Measurements from ENCODE around the gene UQCR10.

Gene UQCR10

DNA sequence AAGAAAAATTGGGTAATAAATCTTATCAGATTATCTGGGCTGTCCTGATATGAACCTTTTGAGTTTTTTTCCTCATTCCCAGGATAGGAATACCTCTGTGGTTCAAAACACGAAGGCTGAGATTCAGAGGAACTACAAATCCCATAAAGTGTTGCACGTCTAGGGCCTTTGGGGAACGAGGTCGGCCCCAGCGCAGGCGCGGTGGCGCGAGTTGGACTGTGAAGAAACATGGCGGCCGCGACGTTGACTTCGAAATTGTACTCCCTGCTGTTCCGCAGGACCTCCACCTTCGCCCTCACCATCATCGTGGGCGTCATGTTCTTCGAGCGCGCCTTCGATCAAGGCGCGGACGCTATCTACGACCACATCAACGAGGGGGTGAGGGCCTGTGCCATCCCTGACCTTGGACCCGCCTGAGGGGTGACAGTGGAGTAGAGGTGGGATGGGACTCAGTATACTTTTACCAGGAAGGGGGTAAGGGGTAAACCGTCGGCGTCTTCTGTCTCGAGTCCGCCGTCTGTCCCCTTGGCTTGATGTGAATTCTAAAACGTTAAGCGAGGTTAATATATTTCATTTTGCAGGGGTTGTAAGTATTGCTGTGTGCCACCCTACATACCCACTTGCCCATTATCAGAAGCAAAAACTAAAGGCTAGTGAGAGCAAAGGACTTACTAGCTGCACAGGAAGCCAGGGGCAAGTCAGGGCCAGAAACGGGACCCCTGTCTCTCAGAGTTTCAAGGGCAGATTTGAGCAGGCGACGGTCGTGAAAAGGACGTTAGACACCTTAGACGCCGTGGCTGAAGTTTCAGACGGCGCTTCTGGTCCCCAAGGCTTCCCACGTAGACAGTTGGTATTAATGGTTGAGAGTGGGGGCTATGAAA, at the start of gene UQCR10:
Gene UQCR10 (plus strand): TSS at position 199 of the 881 bp plus-strand sequence. CDS start 30 bp downstream, at position 229.
- peak; percentile 95 for DNase-seq (ENCODE audit: low read depth, low spot score)

DNA sequence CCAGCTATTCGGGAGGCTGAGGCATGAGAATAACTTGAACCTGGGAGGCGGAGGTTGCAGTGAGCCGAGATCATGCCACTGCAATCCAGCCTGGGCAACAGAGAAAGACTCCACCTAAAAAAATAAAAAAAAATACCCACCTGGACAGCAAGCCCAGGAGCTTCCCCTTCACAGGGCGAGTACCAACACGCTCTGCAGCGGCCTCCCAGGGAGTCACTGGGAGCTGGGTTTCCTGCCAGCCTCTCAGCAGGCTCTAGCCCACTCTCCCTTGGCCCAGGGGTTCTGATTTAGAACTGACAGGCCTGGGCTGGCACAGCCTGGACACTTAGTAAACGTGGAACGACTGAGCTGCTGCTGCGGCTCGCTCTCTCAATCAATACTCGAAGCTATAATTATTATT, 49.4 kb upstream of the UQCR10 start:
- DNase-seq (ENCODE audit: low read depth, low spot score), result no peak

DNA sequence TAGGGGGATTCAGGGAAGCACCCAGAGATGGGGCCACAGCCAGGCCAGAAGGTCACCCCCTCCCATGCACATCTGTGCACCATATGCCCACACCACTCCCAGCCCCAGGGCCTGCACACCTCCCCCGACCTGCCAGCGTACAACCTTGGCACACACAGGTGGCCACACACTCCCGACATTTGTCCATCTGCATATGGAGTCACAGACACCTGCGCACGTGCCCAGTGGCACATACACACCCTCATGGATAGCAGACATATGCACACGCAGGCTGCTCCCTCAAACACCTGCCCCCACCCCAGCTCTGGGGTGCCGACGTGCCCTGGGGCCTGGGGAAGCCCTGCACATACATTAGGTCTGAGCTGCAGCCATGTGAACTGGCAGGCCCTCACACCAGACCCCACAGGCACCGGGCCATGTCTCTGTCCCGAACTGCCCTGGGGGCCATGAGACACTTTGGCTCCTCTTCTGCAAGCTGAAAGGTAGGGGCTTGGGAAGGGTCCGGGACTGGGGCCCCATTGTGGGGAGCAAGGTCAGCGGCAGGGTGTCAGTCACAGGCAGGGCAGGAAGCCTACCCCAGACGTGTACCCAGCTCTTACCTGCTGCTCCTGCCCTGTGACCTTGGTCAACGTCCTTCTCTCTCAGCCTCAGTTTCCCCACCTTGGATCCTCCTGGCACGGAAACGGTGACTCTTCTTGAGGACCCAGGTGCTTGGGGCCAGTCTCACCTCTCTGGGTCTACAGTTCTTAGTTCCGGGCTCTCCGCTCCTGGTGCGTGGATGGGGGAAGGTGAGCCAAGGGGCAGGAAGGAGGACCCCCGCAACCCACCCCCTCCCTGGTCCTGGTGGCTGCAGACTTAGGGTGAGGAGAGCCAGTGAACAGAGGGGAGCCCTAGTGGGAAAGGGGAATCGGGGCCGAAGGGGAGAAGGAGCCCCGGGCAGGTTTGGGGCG, 47.9 kb upstream of the UQCR10 start:
- DNase-seq (ENCODE audit: low read depth, low spot score), result no peak

DNA sequence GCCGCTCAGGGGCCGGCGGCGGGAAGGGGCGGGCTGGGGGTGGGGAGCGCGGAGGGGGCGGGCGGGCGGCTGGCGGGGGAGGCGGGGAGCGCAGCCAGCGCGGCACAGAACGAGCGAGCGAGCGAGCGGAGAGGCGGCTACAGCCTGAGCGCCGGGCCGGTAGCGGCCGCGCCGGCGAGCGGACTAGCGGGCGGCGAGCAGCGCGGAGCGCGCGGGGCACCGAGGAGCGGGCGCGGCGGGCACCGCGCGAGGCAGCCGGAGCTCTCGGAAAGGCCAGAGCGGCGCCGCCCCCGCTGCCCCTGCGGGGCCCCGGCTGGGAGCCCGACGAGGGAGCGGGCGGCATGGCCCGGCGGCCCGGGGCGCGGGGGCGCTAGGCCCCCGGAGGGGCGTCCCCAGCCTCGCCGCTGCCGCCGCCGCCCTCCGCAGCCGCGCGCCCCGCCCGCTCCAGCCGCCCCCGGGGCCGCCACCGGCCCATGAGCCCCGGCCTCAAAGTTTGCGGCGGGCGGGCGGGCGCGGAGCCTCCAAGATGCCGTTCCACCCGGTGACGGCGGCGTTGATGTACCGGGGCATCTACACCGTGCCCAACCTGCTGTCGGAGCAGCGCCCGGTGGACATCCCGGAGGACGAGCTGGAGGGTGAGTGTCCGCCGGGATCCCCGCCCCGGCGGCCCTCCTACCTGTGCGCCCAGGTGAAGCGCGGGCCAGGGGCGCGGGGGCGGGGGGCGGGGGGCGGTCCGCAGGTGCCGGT, 47.1 kb upstream of the UQCR10 start, which contains the start of gene CABP7:
Gene CABP7 (plus strand): TSS at position 105 of the 747 bp plus-strand sequence. CDS start 422 bp downstream, at position 527.
- DNase-seq (ENCODE audit: low read depth, low spot score), result peak; percentile 54

DNA sequence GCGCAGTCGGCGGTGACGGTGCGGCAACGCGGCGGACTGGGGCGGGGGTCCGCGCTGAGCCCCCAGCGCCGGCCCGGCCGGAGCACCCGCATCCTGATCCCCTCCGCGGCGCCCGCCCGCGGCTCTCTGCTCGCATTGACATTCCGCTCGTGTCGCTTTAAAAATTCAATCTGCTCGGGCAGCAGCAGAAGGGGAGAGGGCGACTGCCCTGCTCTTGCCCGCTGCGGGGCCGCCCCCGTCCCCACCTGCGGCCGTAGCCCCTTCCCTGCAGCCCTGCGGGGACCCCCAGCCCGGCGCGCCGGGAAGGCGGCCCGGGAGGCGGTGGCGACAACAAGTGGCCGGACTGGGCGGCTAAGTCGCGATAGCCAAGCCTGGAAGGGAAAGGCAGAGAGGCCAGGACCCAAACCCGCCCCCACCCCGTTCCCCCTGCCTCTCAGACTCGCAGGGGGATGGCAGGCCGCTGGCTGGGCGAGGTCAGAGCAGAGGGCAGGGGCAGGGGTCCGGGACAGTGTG, 46.3 kb upstream of the UQCR10 start:
- DNase-seq (ENCODE audit: low read depth, low spot score), result peak; percentile 35

DNA sequence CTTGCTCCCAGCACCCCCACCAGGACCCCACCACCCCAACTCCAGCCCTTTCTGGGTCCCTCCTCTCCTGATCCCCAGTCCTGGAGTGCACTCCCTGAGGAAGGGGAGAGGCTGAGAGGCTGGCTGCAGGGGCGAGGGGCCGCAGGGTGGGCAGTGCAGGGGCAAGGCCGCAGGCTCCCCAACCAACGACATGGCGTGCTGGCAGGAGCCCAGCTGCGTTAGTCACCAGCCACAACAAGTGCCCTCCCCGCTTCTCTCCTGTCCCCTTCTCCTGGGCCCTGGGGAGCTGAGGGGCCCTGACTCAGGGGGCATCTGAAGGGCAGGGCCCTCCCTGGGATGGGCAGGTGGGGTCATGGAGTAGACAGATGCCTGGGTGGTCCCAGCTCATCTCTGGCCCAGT, 45.0 kb upstream of the UQCR10 start:
- peak; percentile 81 for DNase-seq (ENCODE audit: low read depth, low spot score)

DNA sequence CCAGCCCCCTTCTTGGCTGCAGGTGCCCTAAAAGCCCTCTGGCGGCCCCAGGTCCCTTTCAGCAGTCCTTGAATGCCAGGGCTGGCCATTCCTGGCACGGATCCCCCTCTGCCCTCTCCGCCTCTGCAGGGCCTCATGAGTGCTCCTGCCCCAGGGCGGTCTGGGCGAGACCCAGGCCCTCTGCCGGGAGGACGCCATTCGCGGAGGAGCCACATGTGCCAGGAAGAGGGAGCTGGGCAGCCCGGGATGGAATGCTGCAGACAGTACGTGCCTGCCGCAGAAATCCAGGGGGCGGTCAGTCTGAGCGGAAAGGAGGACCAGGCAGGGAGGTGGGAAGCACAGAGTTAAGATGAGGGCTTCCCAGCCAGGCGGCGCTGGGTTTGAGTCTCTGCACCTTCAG, 44.6 kb upstream of the UQCR10 start:
- peak; percentile 64 for DNase-seq (ENCODE audit: low read depth, low spot score)

DNA sequence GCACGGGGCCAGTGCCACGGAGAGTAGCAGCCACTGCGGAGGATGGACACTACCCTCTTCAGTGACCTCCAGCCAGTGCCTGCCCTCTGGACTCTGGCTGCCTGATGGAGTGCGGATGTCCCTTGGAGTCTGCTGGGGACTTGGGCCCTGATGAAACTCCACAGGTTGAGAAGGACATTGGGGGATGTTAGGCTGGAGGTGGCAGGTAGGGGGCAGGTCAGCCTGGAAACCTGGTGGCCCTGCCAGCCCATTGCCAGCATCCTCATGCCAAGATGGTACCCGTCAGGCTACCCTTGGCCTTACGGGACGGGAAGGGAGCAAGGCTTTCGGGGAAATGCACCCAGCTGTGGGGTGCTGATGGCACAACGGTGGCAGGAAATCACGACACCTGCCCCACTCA, 43.4 kb upstream of the UQCR10 start:
- no peak for DNase-seq (ENCODE audit: low read depth, low spot score)

DNA sequence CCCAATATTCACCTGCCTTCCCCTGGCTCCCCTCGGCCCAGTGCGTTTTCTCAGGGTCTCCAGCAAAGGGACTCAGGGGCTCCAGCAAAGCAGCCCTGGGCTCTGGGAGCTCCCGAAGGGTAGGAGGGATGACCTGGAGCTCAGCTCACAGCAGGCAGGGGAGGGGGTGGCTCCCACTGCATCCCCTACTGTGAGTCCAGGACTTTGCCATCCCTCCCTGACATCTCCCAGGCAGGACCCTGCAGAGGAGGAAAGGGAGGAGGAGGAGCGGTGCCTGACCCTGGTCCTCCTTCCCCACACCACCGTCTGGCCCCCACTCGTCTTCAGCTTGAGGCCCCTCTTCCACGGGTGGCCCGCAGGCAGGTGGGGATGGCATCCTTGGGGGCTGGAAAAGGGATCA, 42.3 kb upstream of the UQCR10 start:
- DNase-seq (ENCODE audit: low read depth, low spot score), result no peak

DNA sequence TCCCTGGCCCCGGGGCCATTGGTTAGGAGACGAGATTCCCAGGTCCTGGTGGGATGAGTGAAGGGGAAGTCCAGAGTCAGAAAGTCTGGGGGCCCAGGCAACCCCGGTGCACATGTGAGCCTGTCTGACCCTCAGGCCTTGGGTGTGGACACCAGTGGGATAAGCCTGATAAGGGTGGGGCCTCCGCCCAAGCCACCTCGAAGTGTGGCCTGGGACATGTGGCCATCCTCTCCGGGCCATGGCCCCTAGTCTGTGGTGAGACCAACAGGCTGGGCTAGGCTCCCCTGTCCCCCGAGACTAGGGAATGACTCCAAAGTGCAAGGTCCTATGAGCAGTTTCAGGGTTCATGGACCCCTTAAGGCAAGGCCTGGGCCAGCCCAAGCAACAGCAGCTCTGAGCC, 41.1 kb upstream of the UQCR10 start:
- DNase-seq (ENCODE audit: low read depth, low spot score), result no peak

DNA sequence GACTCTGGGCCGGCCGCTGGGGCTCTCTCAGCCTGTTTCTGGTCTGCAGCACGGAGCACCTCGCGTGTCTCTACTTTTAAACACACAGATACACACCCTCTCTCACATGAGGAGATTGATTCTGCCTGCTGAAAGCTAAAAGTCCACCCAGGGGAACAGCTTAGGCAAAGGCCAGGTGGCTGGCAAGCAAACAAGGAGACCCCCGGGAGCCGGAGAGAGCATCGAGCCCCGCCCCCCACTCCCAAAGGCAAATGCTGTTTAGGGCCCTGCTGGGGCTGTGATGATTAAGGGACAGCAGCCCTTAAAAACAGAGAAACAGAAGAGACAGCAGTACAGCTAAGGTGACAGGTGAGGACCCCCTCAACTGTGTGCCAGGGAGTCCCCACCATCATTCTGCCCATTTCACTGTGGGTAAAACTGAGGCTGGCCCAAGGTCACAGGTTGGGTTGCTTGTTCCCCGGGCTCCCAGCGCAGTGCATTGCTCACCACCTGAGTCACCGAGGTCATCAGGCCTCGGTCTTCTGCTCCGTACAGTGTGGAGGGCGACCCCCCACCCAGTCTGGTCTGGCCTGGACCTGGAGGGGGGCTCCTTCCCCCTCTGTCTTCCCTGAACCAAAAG, 40.5 kb upstream of the UQCR10 start:
- DNase-seq (ENCODE audit: low read depth, low spot score), result no peak

DNA sequence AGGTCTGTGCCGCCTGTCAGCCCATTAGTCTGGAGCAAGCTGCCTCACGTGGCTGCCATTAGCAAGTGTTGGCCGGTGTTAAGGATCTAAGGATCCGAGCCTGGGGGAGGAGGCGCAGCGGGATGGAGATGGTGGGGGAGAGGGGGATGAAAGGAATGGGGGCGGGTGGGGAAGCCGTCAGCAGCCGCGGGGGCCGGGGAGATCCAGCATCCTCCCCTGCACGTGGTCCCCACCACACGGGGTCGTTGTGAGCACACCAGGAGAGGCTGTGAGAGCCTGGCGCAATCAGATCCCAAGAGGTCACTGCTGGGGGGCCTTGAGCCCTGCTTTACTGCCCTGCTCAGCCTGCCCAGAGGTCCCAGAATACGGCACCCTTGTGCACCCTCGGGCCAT, 40.0 kb upstream of the UQCR10 start:
- peak; percentile 67 for DNase-seq (ENCODE audit: low read depth, low spot score)

DNA sequence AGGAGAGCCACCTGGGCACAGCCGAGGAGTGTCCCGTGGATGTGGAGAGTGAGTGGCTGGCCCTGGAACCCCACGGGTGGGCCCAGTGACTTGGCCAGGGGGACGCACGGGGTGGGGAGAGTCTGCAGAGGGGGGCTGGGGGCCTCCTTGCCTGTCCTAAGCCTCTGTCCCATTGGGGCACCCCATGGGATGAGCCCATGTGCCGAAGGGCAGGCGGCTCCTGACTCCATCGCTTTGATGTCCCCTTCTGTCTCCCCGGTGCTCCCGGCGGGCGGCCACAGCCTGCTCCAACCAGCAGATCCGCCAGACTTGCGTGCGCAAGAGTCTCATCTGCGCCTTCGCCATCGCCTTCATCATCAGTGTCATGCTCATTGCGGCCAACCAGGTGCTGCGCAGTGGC, 38.0 kb upstream of the UQCR10 start:
- DNase-seq (ENCODE audit: low read depth, low spot score), result no peak

DNA sequence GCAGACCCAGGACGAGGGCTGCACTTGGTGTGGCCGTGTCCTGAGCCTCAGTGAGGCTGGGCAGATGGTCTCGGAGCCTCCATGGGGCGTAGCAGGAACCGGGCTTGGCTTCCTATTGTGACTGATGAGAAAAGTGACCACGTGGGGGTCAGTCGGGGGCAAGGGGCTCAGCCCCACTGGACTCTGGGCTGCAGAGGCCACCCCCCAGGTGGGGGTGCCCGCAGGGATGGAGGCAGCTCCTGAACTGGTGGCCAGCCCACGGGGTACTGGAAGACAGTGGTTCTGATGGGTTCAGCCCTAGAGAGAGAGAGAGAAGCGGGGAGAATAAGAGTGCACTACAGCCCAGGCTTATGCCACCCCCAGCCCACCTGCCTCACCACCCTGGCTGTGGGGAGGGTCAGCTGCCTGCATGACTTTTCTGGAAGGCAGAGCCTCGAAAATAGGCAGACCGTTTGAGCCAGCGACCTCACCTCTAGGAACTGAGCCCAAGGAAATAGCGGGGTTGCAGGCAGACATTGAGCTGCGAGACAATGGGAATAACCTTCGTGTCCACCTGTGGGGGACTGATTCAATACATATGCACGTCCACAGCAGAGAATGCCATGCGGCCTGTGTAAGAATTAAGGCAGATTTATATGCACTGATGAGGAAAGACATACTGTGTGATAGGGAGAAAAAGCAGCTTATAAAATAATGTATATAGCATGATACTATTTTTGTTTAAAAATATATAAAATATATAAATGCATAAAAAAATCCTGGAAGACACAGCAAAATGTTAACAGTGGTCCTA, 35.9 kb upstream of the UQCR10 start:
- DNase-seq (ENCODE audit: low read depth, low spot score), result no peak

DNA sequence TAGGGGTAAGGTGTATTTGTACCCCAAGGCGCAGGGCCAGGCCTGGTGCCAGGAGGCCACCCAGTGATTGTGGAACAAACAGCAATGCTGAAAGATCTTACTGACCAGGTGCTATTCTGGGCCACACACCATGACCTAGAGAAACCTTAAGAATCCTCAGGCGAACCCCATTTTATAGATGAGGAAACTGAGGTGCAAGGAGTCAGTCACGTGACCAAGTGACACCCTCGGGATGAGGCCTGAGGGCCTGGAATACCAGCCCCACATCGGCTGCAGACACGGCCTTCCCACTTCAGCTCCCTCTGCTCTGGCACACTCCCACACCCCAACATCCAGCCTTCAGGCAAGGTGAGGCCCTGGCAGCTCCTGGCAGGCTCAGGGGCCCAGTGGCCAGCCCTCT, 34.3 kb upstream of the UQCR10 start:
- DNase-seq (ENCODE audit: low read depth, low spot score), result no peak

DNA sequence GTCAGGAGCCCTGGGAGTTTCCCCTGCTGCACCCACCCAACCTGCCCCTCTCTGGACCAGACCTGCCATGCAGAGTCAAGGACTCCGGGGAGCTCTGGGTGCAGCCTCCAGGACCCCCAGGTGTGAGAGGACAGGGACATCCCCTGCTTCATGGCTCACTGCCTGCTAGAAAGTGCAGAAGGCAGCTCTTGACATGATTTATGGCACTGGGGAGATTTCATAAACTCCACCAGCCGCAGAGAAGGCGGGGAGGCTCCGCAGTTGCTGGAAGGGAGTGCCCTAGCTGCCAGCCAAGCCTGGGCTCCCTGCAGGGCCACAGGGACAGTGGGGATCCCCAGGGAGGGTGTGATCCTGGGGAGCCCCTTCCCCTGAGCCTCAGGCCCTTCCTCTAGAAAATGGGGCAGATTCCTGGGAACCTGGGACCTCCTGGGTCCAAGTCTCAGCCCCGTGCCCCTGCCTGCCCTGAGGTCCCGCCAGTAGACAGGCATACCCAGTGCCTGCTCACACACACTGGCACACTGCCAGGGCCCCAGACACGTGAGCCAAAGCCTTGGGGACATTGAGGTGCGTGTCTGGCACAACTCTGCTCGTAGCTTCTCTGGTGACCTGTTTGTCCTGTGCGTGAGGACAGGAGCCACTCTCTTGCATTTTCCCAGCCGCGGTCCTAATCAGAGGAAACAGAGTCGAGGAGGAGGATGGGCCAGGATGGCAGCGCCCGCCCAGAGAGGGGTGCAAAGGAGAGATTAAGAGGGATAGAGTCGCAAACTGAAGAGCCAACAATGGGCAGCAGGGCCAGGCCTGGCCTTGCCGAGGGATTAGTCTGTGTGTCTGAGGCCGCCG, 33.6 kb upstream of the UQCR10 start:
- peak; percentile 30 for DNase-seq (ENCODE audit: low read depth, low spot score)

DNA sequence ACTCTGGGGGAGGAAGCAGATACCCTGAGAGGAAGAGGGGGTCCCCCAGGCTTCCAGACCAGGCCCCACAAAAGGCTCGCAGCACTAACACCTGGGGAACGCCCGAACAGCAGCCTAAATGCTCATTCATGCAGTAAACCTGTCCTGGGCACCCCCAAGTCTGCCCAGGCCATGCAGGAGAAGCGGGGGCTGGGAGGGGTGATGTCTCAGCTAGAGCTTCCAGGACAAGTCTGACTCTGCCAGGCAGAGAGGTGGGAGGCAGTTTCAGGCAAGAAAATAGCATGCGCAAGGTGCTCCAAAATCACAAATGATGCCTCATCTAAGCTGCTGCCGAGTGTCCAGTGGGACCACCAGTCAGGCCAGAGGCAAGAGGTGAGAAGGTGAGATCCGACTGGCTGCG, 32.8 kb upstream of the UQCR10 start:
- DNase-seq (ENCODE audit: low read depth, low spot score), result no peak

DNA sequence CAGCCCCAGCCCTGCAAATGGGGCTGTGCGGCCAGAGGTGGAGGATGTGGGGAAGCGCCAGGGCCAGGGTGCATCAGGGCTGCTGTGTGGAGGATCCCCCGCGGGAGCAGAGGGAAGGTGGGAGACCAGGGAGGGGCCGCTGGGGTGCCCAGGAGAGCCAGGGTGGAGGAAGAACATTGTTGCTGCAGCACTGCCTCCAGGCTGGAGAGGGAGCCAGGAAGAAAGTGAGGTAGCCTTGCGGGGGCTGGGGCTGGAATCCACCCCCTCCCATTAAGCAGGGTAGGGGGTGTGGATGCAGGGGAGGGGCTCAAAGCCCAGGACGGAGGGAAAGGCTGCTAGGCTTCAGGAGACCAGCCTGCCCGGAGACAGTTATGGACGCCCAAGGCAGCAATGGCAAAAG, 32.3 kb upstream of the UQCR10 start:
- DNase-seq (ENCODE audit: low read depth, low spot score), result no peak

DNA sequence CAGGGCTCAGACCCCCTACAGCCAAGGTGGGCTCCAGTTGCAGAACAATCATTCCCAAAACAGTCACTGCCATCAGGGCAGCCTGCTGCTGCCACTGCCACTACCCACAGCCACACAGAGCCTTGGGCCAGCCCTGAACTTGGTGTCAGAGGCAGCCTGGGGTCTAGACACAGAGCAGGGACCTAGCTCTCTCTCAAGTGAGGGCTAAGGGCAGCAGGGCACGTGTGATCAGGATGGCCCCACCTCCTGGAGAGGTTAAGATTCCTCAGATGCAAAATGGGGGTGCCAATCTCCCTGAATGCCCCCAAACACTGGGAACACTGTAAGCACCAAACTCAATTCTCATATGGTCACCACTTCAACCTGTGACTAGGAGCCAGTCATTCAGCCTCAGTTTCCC, 31.8 kb upstream of the UQCR10 start:
- DNase-seq (ENCODE audit: low read depth, low spot score), result no peak
